ENCODE results near the gene TUBGCP3. TPM values are rescaled to one million over a fixed set of nuclear protein-coding genes. Genes with fewer than 3 reads are reported as not detected.

Gene TUBGCP3
- total and polyA plus RNA-seq, 10 donors, result 9.1 to 69.8 (median 48.7) TPM

- intact Hi-C loops (cut with DNase I; ENCODE audit: low total_unique reads), result no loop called here
- Histone ChIP-seq H3K4me1 (no peaks in the 10 kb centered on the region), H3K36me3 (no peaks in the 10 kb centered on the region), H3K9me3 (peaks cover 0 to 39% (median 24%) of the 10 kb centered on the region in 8 donors), H3K27me3 (replicated peaks in 1 of 7) (peaks cover 0 to 20% (median 0%) of the 10 kb centered on the region in 7 donors), H3K4me3 (no peak overlapping the region), H3K27ac (no peak overlapping the region)
- no peak for DNase-seq
- TF ChIP-seq POLR2AphosphoS5 (IDR thresholded peaks at IDR 0.05) (no peak), CTCF (IDR thresholded peaks at IDR 0.05 in 8 of 11, conservative IDR thresholded peaks at IDR 0.05 in 3 of 11) (no peak), POLR2A (IDR thresholded peaks at IDR 0.05) (no peak)
- WGBS, 5 donors, result 68 to 81% (median 72%) methylated on average over 12 to 13 of the region's 13 CpGs
These were observed 130.5 kb downstream of the TUBGCP3 start for GRCh38 chr13:112457485-112457884.

- Histone ChIP-seq H3K27ac (no peak overlapping the region), H3K27me3 (replicated peaks in 1 of 7) (peaks cover 0 to 24% (median 0%) of the 10 kb centered on the region in 7 donors), H3K36me3 (no peaks in the 10 kb centered on the region), H3K9me3 (peaks cover 0 to 34% (median 21%) of the 10 kb centered on the region in 8 donors), H3K4me1 (no peaks in the 10 kb centered on the region), H3K4me3 (no peak overlapping the region)
- DNase-seq, result no peak
- intact Hi-C loops (cut with DNase I; ENCODE audit: low total_unique reads), result no loop called here
- TF ChIP-seq POLR2A (IDR thresholded peaks at IDR 0.05), result no peak
- no peak for TF ChIP-seq POLR2AphosphoS5 (IDR thresholded peaks at IDR 0.05)
- TF ChIP-seq CTCF (IDR thresholded peaks at IDR 0.05 in 8 of 11, conservative IDR thresholded peaks at IDR 0.05 in 3 of 11), result no peak
- WGBS, 5 donors, result 86 to 92% (median 89%) methylated on average over 9 of the region's 9 CpGs
These were observed 130.9 kb downstream of the TUBGCP3 start for GRCh38 chr13:112457081-112457480.

- 80 to 88% (median 83%) methylated on average over 22 of the region's 22 CpGs for WGBS, 5 donors
- no peak for DNase-seq
These were observed 131.6 kb downstream of the TUBGCP3 start for GRCh38 chr13:112456138-112457056.

More at GRCh38 chr13:112456138-112457056, 131.6 kb downstream of the TUBGCP3 start:
- H3K9me3 ChIP-seq, result peaks cover 0 to 28% (median 16%) of the 10 kb centered on the region in 8 donors
- intact Hi-C loops (cut with DNase I; ENCODE audit: low total_unique reads), result no loop called here
- no peaks in the 10 kb centered on the region for H3K4me1 ChIP-seq
- no peak overlapping the region for H3K4me3 ChIP-seq
- H3K27me3 ChIP-seq (replicated peaks in 1 of 7), result peaks cover 0 to 30% (median 0%) of the 10 kb centered on the region in 7 donors
- TF ChIP-seq CTCF (IDR thresholded peaks at IDR 0.05 in 8 of 11, conservative IDR thresholded peaks at IDR 0.05 in 3 of 11) (no peak), POLR2A (IDR thresholded peaks at IDR 0.05) (no peak), POLR2AphosphoS5 (IDR thresholded peaks at IDR 0.05) (no peak)
- H3K27ac ChIP-seq, result no peak overlapping the region
- no peaks in the 10 kb centered on the region for H3K36me3 ChIP-seq

Measured in spleen (tissue), 11 donors.